GM19043 (cell line): ENCODE measurements around the gene GNG3.
"Not testable (repeated sequence)": the region's sequence is repeated elsewhere in the genome, so short reads cannot be mapped to it uniquely, and the experiment has no call there.

Source experiments
- ATAC-seq: cut with Tn5 transposase; IDR thresholded peaks from one replicate; pipeline ENCODE4 v1.9.1; 2021; ENCODE audit warnings: low read depth; ENCODE audit not compliant: unreplicated experiment

The GNG3 gene

GRCh38 chr11:62687508-62688396 is 19.7 kb upstream of the GNG3 start:
- no peak for ATAC-seq

DNA sequence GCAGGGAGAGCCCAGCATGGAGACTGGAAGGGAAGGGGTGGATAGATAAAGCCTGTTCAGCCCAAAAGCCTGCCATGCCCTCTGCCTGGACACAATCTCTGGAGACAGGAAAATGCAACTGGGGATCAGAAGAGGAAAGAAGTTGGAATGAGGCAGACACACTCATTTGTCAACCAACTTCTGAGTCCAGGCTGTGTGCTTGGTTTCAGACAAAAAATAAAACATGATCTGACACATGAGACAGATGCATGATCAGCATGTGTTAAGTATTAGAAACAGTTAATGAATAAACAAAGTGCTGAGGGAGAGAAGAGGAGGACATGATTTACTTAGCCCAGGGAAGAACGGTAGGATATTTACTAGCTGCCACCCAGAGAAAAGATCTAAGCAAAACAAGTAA is 19.0 kb upstream of the GNG3 start:
- ATAC-seq: no peak

GRCh38 chr11:62689421-62690183 is 17.9 kb upstream of the GNG3 start, which contains the start of gene LRRN4CL:
Gene LRRN4CL, minus strand, starts transcription at chr11:62689530. Its CDS starts 1,022 bp downstream, at chr11:62688508.
- no peak for ATAC-seq

- not testable (repeated sequence) for ATAC-seq
Observed at GRCh38 chr11:62693624-62694023, 13.9 kb upstream of the GNG3 start.

GRCh38 chr11:62694455-62695167 is 12.9 kb upstream of the GNG3 start:
- no peak for ATAC-seq

DNA sequence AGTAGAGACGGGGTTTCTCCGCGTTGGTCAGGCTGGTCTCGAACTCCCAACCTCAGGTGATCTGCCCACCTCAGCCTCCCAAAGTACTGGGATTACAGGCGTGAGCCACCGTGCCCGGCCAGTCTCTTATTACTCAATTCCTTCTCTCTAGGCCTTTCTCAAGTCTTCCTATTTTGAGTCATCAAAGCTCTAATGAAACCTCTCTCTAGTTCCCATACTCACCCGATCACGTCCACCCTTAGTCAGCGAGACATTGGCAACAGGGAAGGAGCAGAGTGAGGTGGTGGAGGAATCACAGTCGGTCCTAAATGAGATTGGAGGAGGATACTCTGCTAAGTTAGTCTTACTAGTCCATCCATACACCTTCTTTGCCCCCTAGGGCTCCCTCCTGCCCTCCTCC is 5.2 kb upstream of the GNG3 start:
- ATAC-seq: no peak

DNA sequence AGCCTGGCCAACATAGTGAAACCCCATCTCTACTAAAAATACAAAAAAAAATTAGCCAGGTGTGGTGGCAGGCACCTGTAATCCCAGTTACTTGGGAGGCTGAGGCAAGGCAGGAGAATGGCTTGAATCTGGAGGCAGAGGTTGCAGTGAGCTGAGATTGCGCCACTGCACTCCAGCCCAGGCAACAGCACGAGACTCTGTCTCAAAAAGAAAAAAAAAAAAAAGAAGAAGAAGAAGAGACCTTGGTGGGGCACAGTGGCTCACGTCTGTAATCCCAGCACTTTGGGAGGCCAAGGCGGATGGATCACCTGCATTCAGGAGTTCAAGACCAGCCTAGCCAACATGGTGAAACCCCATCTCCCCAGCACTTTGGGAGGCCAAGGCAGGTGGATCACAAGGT is 3.6 kb upstream of the GNG3 start:
- not testable (repeated sequence) for ATAC-seq

GRCh38 chr11:62705413-62705812 is 2.1 kb upstream of the GNG3 start:
- ATAC-seq: no peak

- peak; percentile 56 for ATAC-seq
Observed at GRCh38 chr11:62705880-62706849, 1.3 kb upstream of the GNG3 start.

GRCh38 chr11:62706850-62707247 is 627 bp upstream of the GNG3 start:
- ATAC-seq: no peak

- ATAC-seq: no peak
Observed at GRCh38 chr11:62708392-62708791, 916 bp downstream of the GNG3 start.

DNA sequence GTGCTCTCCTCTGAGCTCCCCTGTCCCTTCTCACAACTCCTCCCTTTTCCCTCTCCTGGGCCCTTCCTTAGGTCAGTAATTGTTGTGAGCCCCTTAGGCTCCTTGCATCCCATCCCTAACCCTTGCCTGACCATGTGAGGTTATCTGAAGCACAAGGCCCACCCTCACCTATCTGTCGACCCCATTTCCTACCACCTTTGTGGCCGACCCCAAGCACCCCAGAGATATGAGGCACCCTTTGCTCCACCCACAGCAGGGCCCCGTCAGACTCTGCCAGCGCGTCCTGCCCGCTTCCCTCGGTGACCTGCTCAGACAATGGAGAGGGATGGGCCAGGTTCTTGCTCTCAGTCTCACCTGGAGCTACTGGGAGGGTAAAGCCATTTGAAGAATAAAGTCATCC is 1.3 kb downstream of the GNG3 start:
- ATAC-seq: no peak

GRCh38 chr11:62709247-62710000 is 1.9 kb downstream of the GNG3 start:
- peak; percentile 70 for ATAC-seq

- ATAC-seq: no peak
Observed at GRCh38 chr11:62710001-62710345, 2.5 kb downstream of the GNG3 start.

DNA sequence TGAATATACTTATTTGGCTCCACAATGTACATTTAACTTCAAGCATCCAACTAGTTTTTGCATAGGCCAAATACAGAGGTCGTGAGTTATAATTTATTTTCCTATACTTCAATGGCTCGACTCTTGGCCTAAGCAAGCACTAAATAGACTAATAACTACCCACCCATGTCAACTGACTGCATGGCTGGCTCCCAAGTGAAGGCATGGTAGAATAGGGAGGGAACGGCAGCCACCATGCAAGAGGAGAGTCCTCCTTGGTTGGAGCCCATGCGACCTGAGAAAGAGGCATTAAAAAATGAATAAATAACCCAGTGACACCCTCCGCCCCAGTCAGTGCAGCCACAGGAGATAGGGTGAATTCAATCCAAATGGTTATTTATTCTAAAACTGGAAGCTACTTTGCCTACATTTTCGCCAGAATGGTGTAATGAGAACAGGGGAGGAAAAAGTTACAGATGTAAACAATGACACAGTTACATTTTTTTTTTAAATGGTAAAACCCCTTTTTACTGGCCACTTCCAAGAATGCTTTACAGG is 4.9 kb downstream of the GNG3 start:
- ATAC-seq: no peak

DNA sequence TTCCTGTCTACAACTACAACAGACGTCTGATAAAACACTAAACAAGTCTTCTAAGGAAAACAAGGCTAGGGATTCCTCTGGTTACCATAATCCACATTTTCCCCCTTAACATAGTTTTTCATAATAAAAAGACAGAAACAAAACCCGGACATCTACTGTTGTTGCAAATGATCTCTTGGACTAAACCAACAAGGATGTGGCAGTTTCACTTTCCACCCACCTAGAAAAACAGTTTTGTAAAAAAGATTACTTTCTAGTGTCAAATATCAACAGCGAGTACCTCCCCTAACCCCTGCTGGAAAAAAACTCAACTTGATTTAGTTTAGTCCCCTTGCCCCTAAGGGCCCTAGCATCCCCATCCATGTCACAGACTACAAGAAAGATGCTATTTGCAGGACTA is 5.4 kb downstream of the GNG3 start:
- no peak for ATAC-seq

DNA sequence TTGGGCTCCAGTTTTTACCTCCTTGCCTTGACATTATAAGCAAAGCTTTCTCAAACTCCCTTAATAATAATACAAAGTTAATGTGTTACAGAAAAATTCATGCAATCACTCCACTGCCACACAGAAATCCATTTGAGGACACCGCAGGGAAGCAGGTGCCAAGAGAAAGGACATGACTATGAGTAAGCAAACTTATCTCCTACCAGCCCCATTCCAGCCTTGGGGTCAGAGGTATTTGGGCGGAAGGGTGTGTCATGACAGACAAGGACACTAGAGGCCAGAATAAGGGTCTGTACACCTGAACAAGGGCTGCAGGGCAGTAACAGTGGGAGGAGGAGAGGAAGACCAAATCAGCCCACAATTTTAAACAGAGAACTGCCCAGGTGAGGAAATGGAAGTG is 5.9 kb downstream of the GNG3 start:
- ATAC-seq: no peak

- no peak for ATAC-seq
Observed at GRCh38 chr11:62715150-62716130, 8.0 kb downstream of the GNG3 start.
